ENCODE measurements around the gene ADIRF.
"Not testable (repeated sequence)": the region's sequence is repeated elsewhere in the genome, so short reads cannot be mapped to it uniquely, and the experiment has no call there.

ADIRF gene

DNA sequence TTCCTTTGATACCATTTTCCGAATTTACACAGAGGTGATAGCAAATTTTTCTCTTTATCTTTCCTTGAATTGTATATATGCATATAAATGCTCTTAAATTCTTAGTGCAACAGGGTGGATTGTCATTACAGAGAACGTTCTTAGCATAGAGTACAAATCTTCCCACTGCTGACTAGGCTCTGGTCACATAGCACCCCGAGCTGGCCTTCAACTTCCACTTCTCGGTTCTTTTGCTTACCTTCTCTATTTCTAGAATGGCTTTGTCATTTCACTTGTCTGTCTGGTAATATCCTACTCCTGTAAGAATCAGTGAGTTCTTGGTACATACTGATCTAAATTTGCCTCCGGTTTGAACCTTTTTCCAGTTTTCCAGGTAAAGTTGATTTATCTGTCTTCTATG is 13.4 kb downstream of the ADIRF start:
- no peak for DNase-seq

DNA sequence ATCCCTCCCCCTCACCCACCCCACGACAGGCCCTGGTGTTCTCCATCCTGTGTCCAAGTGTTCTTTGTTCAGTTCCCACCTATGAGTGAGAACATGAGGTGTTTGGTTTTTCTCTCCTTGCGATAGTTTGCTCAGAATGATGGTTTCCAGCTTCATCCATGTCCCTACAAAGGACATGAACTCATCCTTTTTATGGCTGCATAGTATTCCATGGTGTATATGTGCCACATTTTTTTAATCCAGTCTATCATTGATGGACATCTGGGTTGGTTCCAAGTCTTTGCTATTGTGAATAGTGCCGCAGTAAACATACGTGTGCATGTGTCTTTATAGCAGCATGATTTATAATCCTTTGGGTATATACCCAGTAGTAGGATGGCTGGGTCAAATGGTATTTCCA is 16.2 kb downstream of the ADIRF start:
- not testable (repeated sequence) for DNase-seq

DNA sequence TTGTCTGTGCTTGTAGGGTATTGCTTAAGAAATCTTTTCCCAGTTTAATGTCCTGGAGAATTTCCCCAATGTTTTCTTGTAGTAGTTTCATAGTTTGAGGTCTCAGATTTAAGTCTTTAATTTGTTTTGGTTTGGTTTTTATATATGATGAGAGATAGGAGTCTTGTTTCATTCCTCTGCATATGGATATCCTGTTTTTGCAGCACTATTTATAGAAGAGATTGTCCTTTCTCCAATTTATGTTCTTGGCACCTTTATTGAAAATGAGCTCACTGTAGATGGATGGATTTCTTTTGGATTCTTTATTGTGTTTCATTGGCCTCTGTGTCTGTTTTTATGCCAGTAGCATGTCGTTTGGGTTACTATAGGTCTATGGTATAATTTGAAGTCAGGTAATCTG is 20.2 kb downstream of the ADIRF start:
- no peak for DNase-seq

DNA sequence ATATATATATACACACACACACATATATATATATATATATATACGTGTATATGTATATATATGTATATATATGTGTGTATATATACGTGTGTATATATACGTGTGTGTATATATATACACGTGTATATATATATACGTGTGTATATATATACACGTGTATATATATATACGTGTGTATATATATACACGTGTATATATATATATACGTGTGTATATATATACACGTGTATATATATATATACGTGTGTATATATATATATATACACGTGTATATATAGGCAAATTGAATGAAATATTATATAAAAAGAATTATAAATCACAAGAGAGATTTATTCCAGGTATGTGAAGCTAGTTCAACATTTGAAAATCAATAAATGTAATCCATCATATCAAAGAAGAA is 23.1 kb downstream of the ADIRF start:
- not testable (repeated sequence) for DNase-seq

DNA sequence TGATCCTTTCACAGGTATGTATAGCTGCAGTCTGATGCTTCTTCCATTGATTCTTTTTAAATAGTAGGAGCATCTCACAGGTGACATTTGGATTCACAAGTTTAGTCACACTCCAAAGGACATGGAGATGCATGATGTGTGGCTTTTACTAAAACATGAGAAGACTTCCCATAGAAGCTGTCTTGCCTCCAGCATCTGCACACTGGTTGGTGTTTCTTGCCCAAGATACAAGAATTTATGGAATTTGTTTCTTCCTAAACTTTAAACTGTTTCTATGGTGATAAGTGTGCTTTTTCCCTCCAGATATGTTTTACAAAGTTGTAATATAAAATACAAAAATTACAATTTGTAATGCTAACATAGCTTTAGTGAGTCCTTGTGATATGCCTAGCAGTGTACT is 24.2 kb downstream of the ADIRF start:
- no peak for DNase-seq

DNA sequence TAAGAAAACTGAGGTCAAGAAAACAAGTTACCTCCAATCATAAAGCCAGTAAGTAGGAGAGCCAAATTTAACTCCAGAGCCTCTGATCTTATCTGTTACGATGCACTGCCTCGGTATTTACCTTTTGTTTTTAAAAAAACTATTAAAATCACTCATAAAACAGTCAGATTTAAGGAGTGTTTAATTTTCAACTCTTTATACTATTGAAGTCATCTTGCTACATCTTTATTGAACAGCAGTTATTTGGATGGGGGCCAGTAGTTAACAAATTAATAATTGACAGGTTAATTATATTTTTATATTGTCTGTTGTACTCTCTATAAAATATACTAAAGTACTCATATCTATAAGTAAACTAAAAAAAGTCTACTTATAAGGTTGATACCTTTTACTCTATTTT is 24.6 kb downstream of the ADIRF start:
- no peak for DNase-seq

DNA sequence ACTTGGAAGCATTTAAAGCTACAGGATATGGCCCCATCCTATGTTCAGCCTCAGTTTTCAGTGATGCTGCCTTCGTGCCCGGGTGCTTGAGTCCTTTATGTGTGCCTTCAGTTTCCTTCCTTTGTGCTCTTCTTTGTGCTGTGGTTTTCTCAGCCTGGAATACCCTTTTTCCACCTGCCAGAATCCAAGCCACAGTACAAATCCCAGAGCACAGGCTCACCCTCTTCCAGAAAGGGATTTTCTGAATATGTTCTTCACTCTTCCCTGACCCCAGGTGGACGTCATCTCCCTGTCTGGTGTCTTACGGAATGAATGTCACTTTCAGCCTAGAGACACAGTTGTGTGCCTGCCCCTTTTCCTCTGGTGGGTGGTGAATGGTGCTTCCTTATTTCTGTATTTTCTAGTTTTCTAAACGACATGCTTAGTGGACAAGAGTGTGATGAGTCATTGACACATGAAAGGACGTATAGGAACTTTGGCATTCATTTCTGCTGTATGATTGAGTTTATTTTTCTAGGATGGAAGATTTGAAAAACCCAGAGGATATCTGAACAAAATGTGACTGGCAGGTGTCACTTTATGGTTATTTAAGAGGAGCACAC is 31.6 kb downstream of the ADIRF start:
- DNase-seq = not testable (repeated sequence)

DNA sequence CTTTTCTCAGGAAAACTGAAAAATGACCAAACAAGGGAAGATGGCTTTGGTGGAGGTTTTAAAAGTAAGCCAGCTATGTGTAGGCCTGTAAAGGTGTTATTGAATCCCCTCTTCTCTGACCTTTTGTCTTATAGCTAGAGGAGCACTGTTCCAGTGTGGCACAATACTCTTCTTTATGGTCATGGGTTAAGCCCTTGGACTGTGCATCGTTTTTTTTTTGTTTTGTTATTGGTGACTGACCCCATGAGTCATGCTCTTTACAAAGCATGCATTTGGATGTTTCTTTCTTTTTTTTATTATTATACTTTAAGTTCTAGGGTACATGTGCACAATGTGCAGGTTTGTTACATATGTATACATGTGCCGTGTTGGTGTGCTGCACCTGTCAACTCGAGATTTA is 32.2 kb downstream of the ADIRF start:
- no peak for DNase-seq

DNA sequence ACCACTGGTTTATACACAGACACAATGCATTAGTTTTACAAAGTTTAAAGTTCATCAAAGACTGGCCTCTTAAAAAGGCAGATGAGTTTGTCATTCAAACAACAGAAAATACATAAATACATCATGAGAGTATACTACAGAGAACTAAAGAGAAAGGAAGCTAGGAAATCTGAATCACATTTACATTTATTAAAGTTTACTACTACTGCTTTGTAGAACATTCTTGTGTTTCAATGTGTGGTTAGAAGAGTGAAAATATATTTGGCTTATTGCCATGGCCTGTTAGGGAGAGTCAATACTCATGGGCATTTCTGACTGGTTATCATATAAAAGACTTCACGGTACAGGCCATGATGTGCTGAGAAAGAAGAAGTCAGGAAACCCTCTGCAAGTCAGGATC is 38.8 kb downstream of the ADIRF start:
- not testable (repeated sequence) for DNase-seq

DNA sequence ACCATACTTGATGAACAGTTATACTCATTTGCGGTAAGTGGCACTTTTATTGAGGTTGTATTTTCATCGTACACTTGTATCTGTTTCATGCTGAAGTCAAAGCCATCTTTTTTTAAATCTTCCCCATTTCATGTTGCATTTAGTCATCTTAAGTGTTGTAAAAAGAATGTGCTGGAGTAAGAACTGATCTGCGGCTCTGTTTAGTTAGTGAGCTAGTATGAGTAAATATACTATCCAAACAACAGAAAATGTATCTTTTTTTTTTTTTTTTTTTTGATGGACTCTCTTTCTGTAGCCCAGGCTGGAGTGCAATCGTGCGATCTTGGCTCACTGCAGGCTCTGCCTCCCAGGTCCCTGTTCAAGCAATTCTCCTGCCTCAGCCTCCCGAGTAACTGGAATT is 39.4 kb downstream of the ADIRF start:
- not testable (repeated sequence) for DNase-seq

DNA sequence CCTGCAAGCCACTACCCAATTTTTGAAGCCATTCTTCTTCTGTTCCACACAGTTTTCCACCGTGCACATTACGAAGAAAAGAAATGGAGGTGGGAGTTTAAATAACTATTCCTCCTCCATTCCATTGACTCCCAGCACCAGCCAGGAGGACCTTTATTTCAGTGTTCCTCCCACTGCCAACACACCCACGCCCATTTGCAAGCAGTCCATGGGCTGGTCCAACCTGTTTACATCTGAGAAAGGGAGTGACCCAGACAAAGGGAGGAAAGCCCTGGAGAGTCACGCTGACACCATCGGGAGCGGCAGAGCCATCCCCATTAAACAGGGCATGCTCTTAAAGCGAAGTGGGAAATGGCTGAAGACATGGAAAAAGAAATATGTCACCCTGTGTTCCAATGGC is 40.0 kb downstream of the ADIRF start:
- DNase-seq = not testable (repeated sequence)

DNA sequence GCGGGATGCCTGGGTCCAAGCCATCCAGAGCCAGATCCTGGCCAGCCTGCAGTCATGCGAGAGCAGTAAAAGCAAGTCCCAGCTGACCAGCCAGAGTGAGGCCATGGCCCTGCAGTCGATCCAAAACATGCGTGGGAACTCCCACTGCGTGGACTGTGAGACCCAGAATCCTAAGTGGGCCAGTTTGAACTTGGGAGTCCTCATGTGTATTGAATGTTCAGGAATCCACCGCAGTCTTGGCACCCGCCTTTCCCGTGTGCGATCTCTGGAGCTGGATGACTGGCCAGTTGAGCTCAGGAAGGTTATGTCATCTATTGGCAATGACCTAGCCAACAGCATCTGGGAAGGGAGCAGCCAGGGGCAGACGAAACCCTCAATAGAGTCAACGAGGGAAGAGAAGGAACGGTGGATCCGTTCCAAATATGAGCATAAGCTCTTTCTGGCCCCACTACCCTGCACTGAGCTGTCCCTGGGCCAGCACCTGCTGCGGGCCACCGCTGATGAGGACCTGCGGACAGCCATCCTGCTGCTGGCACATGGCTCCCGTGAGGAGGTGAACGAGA is 40.9 kb downstream of the ADIRF start:
- DNase-seq = not testable (repeated sequence)

DNA sequence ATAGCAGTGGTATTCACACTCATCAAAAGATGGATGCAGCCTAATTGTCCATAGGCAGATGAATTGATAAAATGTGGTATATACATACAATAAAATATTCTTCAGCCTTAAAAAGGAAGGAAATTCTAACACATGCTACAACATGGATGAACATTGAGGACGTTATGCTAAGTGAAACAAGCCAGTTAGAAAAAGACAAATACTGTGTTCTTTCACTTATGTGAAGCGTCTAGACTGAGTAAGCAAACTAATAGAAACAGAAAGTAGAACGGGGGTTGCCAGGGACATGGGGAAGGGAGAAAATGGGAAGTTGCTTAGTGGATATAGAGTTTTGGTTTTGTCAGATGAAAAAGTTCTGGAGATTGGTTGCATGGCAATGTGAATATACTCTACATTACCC is 45.2 kb downstream of the ADIRF start:
- not testable (repeated sequence) for DNase-seq

DNA sequence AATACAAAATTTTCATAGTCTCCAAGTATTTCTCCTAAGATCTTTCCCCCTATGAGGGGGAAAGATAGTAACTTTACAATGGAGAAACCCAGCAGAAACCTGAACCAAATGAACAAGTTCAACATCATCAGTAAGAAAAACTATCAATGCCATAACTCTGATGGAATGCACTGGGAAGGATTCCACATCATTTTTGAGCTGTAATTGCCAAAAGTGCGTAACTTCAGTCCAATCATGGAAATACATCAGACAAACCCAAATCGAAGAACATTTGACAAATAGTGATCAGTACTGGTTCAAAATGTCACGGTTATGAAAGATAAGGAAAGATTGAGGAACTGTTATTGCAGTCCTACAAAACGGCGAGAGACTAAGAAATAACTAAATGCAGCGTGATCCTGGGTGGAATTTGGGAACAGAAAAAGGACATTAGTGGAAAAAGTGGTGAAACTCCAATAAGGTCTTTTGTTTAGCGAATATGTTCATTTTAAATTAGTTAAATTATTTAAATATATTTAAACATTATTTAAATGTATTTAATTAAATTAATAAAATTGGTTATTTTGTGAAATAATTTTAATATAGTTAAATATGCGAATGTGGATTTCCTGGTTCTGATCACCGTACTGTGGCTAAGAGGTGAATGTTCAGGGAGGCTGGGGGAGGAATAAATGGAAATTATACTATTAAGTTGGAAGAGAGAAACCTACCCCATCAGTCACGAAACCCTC is 46.9 kb downstream of the ADIRF start:
- not testable (repeated sequence) for DNase-seq

DNA sequence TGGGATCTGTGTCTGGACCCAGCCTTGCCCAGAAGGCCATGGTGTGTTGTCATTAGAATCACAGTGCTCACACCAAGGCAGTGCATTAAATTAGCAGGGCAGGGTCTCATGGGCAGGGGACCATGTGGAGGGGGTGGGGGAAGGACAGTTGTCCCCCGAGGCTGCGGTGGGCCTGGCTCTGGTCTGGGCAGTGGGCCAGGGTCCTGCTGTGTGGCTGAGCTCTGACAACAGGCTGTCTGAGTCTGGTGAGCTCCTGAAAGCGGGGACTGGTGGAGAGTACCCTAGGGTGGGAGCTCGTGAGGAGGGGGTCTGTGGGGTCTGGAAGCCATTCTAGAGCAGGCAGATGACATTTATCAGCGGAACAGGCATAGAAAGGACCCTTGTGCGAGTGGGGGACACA is 49.8 kb downstream of the ADIRF start:
- DNase-seq = not testable (repeated sequence)

DNA sequence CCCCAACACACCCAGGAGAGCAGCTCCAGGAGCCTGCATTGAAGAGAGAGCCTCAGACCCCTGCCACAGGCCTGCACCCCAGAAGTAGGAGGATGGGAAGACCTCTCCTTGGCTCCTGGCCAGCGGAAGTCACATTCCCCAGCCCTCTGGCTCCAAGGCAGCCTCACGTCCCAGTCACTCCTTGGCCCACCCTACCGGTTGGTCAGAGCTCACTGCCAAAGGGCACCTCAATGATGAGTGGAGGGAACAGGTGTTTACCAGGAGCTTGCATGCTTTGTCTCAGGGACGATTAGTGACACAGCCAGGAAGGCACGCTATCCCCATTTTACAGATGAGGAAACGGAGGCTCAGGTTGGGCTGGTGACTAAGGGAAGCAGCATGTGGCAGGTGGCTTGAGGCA is 50.8 kb downstream of the ADIRF start:
- DNase-seq = not testable (repeated sequence)

DNA sequence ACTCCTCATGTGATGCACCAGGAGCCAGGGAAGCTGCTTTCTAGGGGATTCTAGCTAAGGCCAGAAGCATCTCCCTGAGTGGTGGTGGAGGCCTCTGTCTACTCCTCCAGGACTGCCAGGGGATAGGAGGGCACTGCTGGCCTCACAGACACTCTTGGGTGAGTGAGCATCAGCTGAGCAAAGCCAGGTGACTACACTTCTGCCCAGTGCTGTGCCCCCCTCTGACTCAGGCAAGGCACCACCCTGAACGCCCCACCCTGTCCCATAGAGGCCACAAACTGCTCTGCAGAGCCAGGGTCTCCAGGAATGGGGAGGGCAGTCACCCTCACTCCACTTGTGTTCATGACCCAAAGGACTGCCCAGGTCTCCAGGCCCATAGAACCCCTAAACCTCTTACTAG is 51.2 kb downstream of the ADIRF start:
- not testable (repeated sequence) for DNase-seq

DNA sequence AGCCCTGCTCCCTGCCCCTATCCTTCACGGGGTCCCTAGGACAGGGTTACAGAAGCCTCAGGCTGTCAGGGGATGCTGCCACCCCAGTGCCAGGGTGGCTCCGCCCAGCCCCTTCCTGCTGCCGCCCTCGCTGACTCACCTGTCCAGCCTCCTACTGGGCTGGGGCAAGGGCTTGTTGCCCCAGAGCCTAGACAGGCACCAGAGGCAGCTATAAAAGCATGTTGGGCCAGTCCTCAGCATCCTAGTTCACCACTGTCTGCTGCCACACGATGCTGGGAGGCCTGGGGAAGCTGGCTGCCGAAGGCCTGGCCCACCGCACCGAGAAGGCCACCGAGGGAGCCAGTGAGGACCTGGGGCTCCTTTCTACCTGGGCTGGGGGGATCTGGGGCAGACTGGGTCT is 51.8 kb downstream of the ADIRF start, which contains the start of gene FAM25A:
FAM25A (plus strand) TSS at position 239 of the 400 bp plus-strand sequence; CDS start at position 270, 31 bp downstream.
- DNase-seq = not testable (repeated sequence)

All from NCI-H1694 (cell line).